ENCODE measurements around the gene VPS37B.
A peak's percentile ranks its signal among the peaks of the same experiment; 100 is the strongest.

VPS37B gene

GRCh38 chr12:122837306-122838265, 58.3 kb downstream of the VPS37B start:
- DNase-seq, result no peak

GRCh38 chr12:122836027-122836921, 59.6 kb downstream of the VPS37B start:
- 0% methylated on average over 23 of the region's 42 CpGs for WGBS (ENCODE audit: insufficient coverage)
- peak; percentile 63 to 87 (median 82) for DNase-seq

More at GRCh38 chr12:122837306-122838265, 58.3 kb downstream of the VPS37B start:
- Histone ChIP-seq H3K36me3 (ENCODE audit: control insufficient read depth in 4 of 4, insufficient read depth in 4 of 4, low read length in 3 of 4) (peaks cover 0 to 3% (median 0%) of the 10 kb centered on the region in 4 experiments), H3K9me3 (ENCODE audit: control extremely low read depth in 1 of 5, control insufficient read depth in 4 of 5, insufficient read depth in 2 of 5, low read depth in 1 of 5, low read length in 4 of 5) (no peaks in the 10 kb centered on the region), H3K27ac (ENCODE audit: insufficient read depth in 1 of 2, low read depth in 1 of 2, low read length in 2 of 2, poor library complexity in 1 of 2, severe bottlenecking in 2 of 2) (no peak overlapping the region), H3K27me3 (replicated peaks in 2 of 5; ENCODE audit: control insufficient read depth in 4 of 5, insufficient read depth in 5 of 5, low read length in 4 of 5) (no peaks in the 10 kb centered on the region), H3K4me3 (ENCODE audit: control insufficient read depth in 1 of 7, extremely low read depth in 1 of 7, insufficient read depth in 4 of 7, low read depth in 2 of 7, low read length in 6 of 7) (peak overlapping the region in 3 of 7 experiments; percentile 87 to 94 (median 93)), H3K4me1 (ENCODE audit: control extremely low read depth in 1 of 4, control insufficient read depth in 4 of 4, insufficient read depth in 4 of 4, low read length in 3 of 4) (peaks cover 6 to 24% (median 13%) of the 10 kb centered on the region in 4 experiments)
- 96% methylated on average over 20 of the region's 22 CpGs for WGBS (ENCODE audit: insufficient coverage)
- ChIA-PET CTCF (interaction anchor here (1.2 to 1.3 kb wide), 3 partner anchors 17 to 45 kb away, joined by 3 to 4 read pairs (median 3); no protein-coding TSS in a partner anchor), POLR2A (interaction anchor here (0.6 kb wide), 1 partner anchor 19 kb away, joined by 3 read pairs; no protein-coding TSS in a partner anchor)

GRCh38 chr12:122835750-122836026, 60.2 kb downstream of the VPS37B start:
- POLR2A ChIA-PET, result interaction anchor here (0.5 to 0.9 kb wide), 3 partner anchors 11 to 60 kb away, joined by 3 to 7 read pairs (median 4); partner anchors contain the start of gene VPS37B
- H3K27ac ChIP-seq (ENCODE audit: insufficient read depth in 1 of 2, low read depth in 1 of 2, low read length in 2 of 2, poor library complexity in 1 of 2, severe bottlenecking in 2 of 2), result peak overlapping the region in 1 of 2 experiments; percentile 54
- DNase-seq, result no peak

More at GRCh38 chr12:122836027-122836921, 59.6 kb downstream of the VPS37B start:
- Histone ChIP-seq H3K27ac (ENCODE audit: insufficient read depth in 1 of 2, low read depth in 1 of 2, low read length in 2 of 2, poor library complexity in 1 of 2, severe bottlenecking in 2 of 2) (peak overlapping the region in 1 of 2 experiments; percentile 54), H3K36me3 (ENCODE audit: control insufficient read depth in 4 of 4, insufficient read depth in 4 of 4, low read length in 3 of 4) (peaks cover 0 to 3% (median 0%) of the 10 kb centered on the region in 4 experiments), H3K27me3 (replicated peaks in 2 of 5; ENCODE audit: control insufficient read depth in 4 of 5, insufficient read depth in 5 of 5, low read length in 4 of 5) (no peaks in the 10 kb centered on the region), H3K4me3 (ENCODE audit: control insufficient read depth in 1 of 7, extremely low read depth in 1 of 7, insufficient read depth in 4 of 7, low read depth in 2 of 7, low read length in 6 of 7) (peak overlapping the region; percentile 48 to 94 (median 87)), H3K4me1 (ENCODE audit: control extremely low read depth in 1 of 4, control insufficient read depth in 4 of 4, insufficient read depth in 4 of 4, low read length in 3 of 4) (peaks cover 6 to 24% (median 13%) of the 10 kb centered on the region in 4 experiments), H3K9me3 (ENCODE audit: control extremely low read depth in 1 of 5, control insufficient read depth in 4 of 5, insufficient read depth in 2 of 5, low read depth in 1 of 5, low read length in 4 of 5) (no peaks in the 10 kb centered on the region)
- POLR2A ChIA-PET, result interaction anchor here (0.5 to 0.9 kb wide), 4 partner anchors 17 to 616 kb away, joined by 3 to 4 read pairs (median 4); partner anchors contain the start of gene VPS37B
- CTCF ChIA-PET, result interaction anchor here (1.0 to 1.6 kb wide), 4 partner anchors 10 to 61 kb away, joined by 3 to 5 read pairs (median 4); no protein-coding TSS in a partner anchor

GRCh38 chr12:122834921-122835749, 60.8 kb downstream of the VPS37B start, which contains the start of gene HIP1R:
Gene HIP1R (plus strand): TSS chr12:122835457. CDS start chr12:122835551, 94 bp downstream.
- H3K36me3 ChIP-seq (ENCODE audit: control insufficient read depth in 4 of 4, insufficient read depth in 4 of 4, low read length in 3 of 4), result peaks cover 0 to 3% (median 0%) of the 10 kb centered on the region in 4 experiments
- ChIA-PET POLR2A (interaction anchor here (0.6 kb wide), 1 partner anchor 10 kb away, joined by 7 read pairs; no protein-coding TSS in a partner anchor), CTCF (interaction anchor here (0.6 to 3.0 kb wide), 11 partner anchors 9 to 197 kb away, joined by 3 to 17 read pairs (median 3); no protein-coding TSS in a partner anchor)
- no peaks in the 10 kb centered on the region for H3K9me3 ChIP-seq (ENCODE audit: control extremely low read depth in 1 of 5, control insufficient read depth in 4 of 5, insufficient read depth in 2 of 5, low read depth in 1 of 5, low read length in 4 of 5)
- DNase-seq, result peak; percentile 33 to 63 (median 58)
- peaks cover 6 to 24% (median 12%) of the 10 kb centered on the region in 4 experiments for H3K4me1 ChIP-seq (ENCODE audit: control extremely low read depth in 1 of 4, control insufficient read depth in 4 of 4, insufficient read depth in 4 of 4, low read length in 3 of 4)
- peak within 1 kb of the TSS in 1 of 2 experiments; percentile 54 for H3K27ac ChIP-seq (ENCODE audit: insufficient read depth in 1 of 2, low read depth in 1 of 2, low read length in 2 of 2, poor library complexity in 1 of 2, severe bottlenecking in 2 of 2)
- 0% methylated on average over 38 of the region's 85 CpGs for WGBS (ENCODE audit: insufficient coverage)
- H3K4me3 ChIP-seq (ENCODE audit: control insufficient read depth in 1 of 7, extremely low read depth in 1 of 7, insufficient read depth in 4 of 7, low read depth in 2 of 7, low read length in 6 of 7), result peak within 1 kb of the TSS; percentile 48 to 94 (median 87)
- H3K27me3 ChIP-seq (replicated peaks in 2 of 5; ENCODE audit: control insufficient read depth in 4 of 5, insufficient read depth in 5 of 5, low read length in 4 of 5), result no peaks in the 10 kb centered on the region

More at GRCh38 chr12:122835750-122836026, 60.2 kb downstream of the VPS37B start:
- Histone ChIP-seq H3K9me3 (ENCODE audit: control extremely low read depth in 1 of 5, control insufficient read depth in 4 of 5, insufficient read depth in 2 of 5, low read depth in 1 of 5, low read length in 4 of 5) (no peaks in the 10 kb centered on the region), H3K4me1 (ENCODE audit: control extremely low read depth in 1 of 4, control insufficient read depth in 4 of 4, insufficient read depth in 4 of 4, low read length in 3 of 4) (peaks cover 6 to 24% (median 13%) of the 10 kb centered on the region in 4 experiments), H3K27me3 (replicated peaks in 2 of 5; ENCODE audit: control insufficient read depth in 4 of 5, insufficient read depth in 5 of 5, low read length in 4 of 5) (no peaks in the 10 kb centered on the region), H3K36me3 (ENCODE audit: control insufficient read depth in 4 of 4, insufficient read depth in 4 of 4, low read length in 3 of 4) (peaks cover 0 to 3% (median 0%) of the 10 kb centered on the region in 4 experiments), H3K4me3 (ENCODE audit: control insufficient read depth in 1 of 7, extremely low read depth in 1 of 7, insufficient read depth in 4 of 7, low read depth in 2 of 7, low read length in 6 of 7) (peak overlapping the region; percentile 48 to 94 (median 87))
- CTCF ChIA-PET, result interaction anchor here (1.4 to 1.6 kb wide), 3 partner anchors 10 to 42 kb away, joined by 3 to 4 read pairs (median 4); no protein-coding TSS in a partner anchor
- under 1% methylated on average over 21 of the region's 43 CpGs for whole genome bisulfite sequencing (ENCODE audit: insufficient coverage)

- CTCF ChIA-PET, result interaction anchor here (0.6 to 3.0 kb wide), 13 partner anchors 9 to 405 kb away, joined by 3 to 17 read pairs (median 3); no protein-coding TSS in a partner anchor
- POLR2A ChIA-PET, result no interaction called here
- no peaks in the 10 kb centered on the region for H3K27me3 ChIP-seq (replicated peaks in 2 of 5; ENCODE audit: control insufficient read depth in 4 of 5, insufficient read depth in 5 of 5, low read length in 4 of 5)
- H3K9me3 ChIP-seq (ENCODE audit: control extremely low read depth in 1 of 5, control insufficient read depth in 4 of 5, insufficient read depth in 2 of 5, low read depth in 1 of 5, low read length in 4 of 5), result no peaks in the 10 kb centered on the region
- 19% methylated on average over 15 of the region's 21 CpGs for WGBS (ENCODE audit: insufficient coverage)
- peaks cover 4 to 24% (median 11%) of the 10 kb centered on the region in 4 experiments for H3K4me1 ChIP-seq (ENCODE audit: control extremely low read depth in 1 of 4, control insufficient read depth in 4 of 4, insufficient read depth in 4 of 4, low read length in 3 of 4)
- H3K27ac ChIP-seq (ENCODE audit: insufficient read depth in 1 of 2, low read depth in 1 of 2, low read length in 2 of 2, poor library complexity in 1 of 2, severe bottlenecking in 2 of 2), result no peak overlapping the region
- H3K4me3 ChIP-seq (ENCODE audit: control insufficient read depth in 1 of 7, extremely low read depth in 1 of 7, insufficient read depth in 4 of 7, low read depth in 2 of 7, low read length in 6 of 7), result peak overlapping the region in 6 of 7 experiments; percentile 56 to 93 (median 83)
- H3K36me3 ChIP-seq (ENCODE audit: control insufficient read depth in 4 of 4, insufficient read depth in 4 of 4, low read length in 3 of 4), result no peaks in the 10 kb centered on the region
- DNase-seq, result peak; percentile 31 to 73 (median 65)
Measured at GRCh38 chr12:122834104-122834920, 61.6 kb downstream of the VPS37B start.

Data from common myeloid progenitor, CD34-positive (primary cell).